K562 (cell line): ENCODE data around the gene ACAP2. TPM values are rescaled to one million over a fixed set of nuclear protein-coding genes. Genes with fewer than 3 reads are reported as not detected.

Source experiments
- BRF2 ChIP-seq: IDR thresholded peaks from 3 replicates; pipeline ENCODE4 v1.6.1; 2011; ENCODE audit warnings: borderline replicate concordance, mild to moderate bottlenecking; ENCODE audit not compliant: insufficient read length, insufficient read depth
- CBX1 ChIP-seq: sonication (generic); IDR thresholded peaks from 2 replicates; pipeline ENCODE4 v1.6.1; 2016; ENCODE audit warnings: antibody characterized with exemption, low read depth, mild to moderate bottlenecking
- CC2D1A ChIP-seq: fragments of 450-650 bp; IDR thresholded peaks from 2 replicates; pipeline ENCODE4 v1.6.1; 2017; ENCODE audit warnings: mild to moderate bottlenecking
- CREB3 ChIP-seq: fragments of 450-650 bp; conservative IDR thresholded peaks from 2 replicates; pipeline ENCODE4 v1.6.1; 2016; ENCODE audit warnings: missing genetic modification characterization, low read depth, mild to moderate bottlenecking, missing compliant biosample characterization, moderate library complexity
- HLTF ChIP-seq: fragments of 450-650 bp; IDR thresholded peaks from 2 replicates; pipeline ENCODE4 v1.6.1; 2016
- JUN ChIP-seq, 2 experiments: sonication (generic) in 1 of 2; formaldehyde crosslinking in 1 of 2; IDR thresholded peaks; 2 replicates each; pipeline versions ENCODE4 v1.6.1 to v1.8.0; 2012 to 2022; ENCODE audit warnings: borderline replicate concordance in 2 of 2, mild to moderate bottlenecking in 2 of 2, improper control_type of control experiment in 1 of 2, low read depth in 1 of 2, low read length in 1 of 2, missing genetic modification reagents in 1 of 2
- JUNB ChIP-seq: fragments of 450-650 bp; formaldehyde crosslinking; conservative IDR thresholded peaks from 2 replicates; pipeline ENCODE4 v1.4.0; 2020; ENCODE audit warnings: mild to moderate bottlenecking
- KLF10 ChIP-seq: fragments of 250-450 bp; sonication (Bioruptor Pico); IDR thresholded peaks from 2 replicates; pipeline ENCODE4 v1.6.1; 2021; ENCODE audit warnings: matching md5 sums
- MCM2 ChIP-seq: fragments of 450-650 bp; IDR thresholded peaks from 2 replicates; pipeline ENCODE4 v1.6.1; 2017; ENCODE audit warnings: low read depth, mild to moderate bottlenecking
- NUFIP1 ChIP-seq: fragments of 450-650 bp; IDR thresholded peaks from 2 replicates; pipeline ENCODE4 v1.6.1; 2018; ENCODE audit not compliant: partially characterized antibody
- OTX1 ChIP-seq: fragments of 450-650 bp; formaldehyde crosslinking; IDR thresholded peaks from 2 replicates; pipeline ENCODE4 v1.4.0; 2022; ENCODE audit warnings: mild to moderate bottlenecking
- RBM25 ChIP-seq: fragments of 200-400 bp; formaldehyde crosslinking; IDR thresholded peaks from 2 replicates; pipeline ENCODE4 v1.6.1; 2018; ENCODE audit warnings: low read length, low read depth, moderate library complexity; ENCODE audit not compliant: severe bottlenecking
- SMARCC2 ChIP-seq: fragments of 450-650 bp; IDR thresholded peaks from 2 replicates; pipeline ENCODE4 v1.6.1; 2017; ENCODE audit warnings: antibody characterized with exemption, moderate library complexity, mild to moderate bottlenecking, low read depth
- SRF ChIP-seq, 2 experiments: fragments of 250-450, 450-650 bp in 1 of 2; sonication (Bioruptor Pico) in 1 of 2; sonication (generic) in 1 of 2; formaldehyde crosslinking; IDR thresholded peaks; 2 replicates each; pipeline versions ENCODE4 v1.5.0 to v1.5.1; 2020 to 2022; ENCODE audit warnings: mild to moderate bottlenecking in 1 of 2, missing genetic modification reagents in 1 of 2
- TCF7L2 ChIP-seq: fragments of 150-350 bp; IDR thresholded peaks from 2 replicates; pipeline ENCODE4 v1.6.1; 2016; ENCODE audit warnings: low read depth, mild to moderate bottlenecking, low read length, moderate library complexity
- TEAD1 ChIP-seq, 2 experiments: fragments of 450-650 bp in 1 of 2; sonication (generic) in 1 of 2; formaldehyde crosslinking; IDR thresholded peaks; 2 replicates each; pipeline versions ENCODE4 v1.4.0 to v1.8.0; 2020 to 2022; ENCODE audit warnings: mild to moderate bottlenecking in 2 of 2, missing genetic modification reagents in 1 of 2
- ZBTB11 ChIP-seq, 3 experiments: fragments of 200-800 bp in 1 of 3; fragments of 250-450 bp in 1 of 3; fragments of 450-650 bp in 1 of 3; sonication (Bioruptor Pico) in 1 of 3; sonication (Bioruptor generic) in 1 of 3; formaldehyde crosslinking in 1 of 3; IDR thresholded peaks; 2 replicates each; pipeline versions ENCODE4 v1.6.1 to v1.8.0; 2016 to 2022; ENCODE audit warnings: mild to moderate bottlenecking in 2 of 3, missing genetic modification characterization in 2 of 3, missing compliant biosample characterization in 1 of 3, moderate library complexity in 1 of 3
- ZNF174 ChIP-seq: fragments of 250-450 bp; sonication (Bioruptor Pico); IDR thresholded peaks from 2 replicates; pipeline ENCODE4 v1.4.0; 2020; ENCODE audit warnings: mild to moderate bottlenecking
- ZNF197 ChIP-seq: fragments of 200-800 bp; sonication (Bioruptor generic); IDR thresholded peaks from 2 replicates; pipeline ENCODE4 v1.6.1; 2016; ENCODE audit warnings: low read depth, missing genetic modification characterization, missing compliant biosample characterization
- ZNF589 ChIP-seq: fragments of 200-800 bp; sonication (Bioruptor generic); IDR thresholded peaks from 2 replicates; pipeline ENCODE4 v1.6.1; 2016; ENCODE audit warnings: low read depth, missing genetic modification characterization, missing compliant biosample characterization
- ZNF778 ChIP-seq: fragments of 450-650 bp; formaldehyde crosslinking; IDR thresholded peaks from 2 replicates; pipeline ENCODE4 v1.4.0; 2020; ENCODE audit warnings: mild to moderate bottlenecking, moderate library complexity
- ZSCAN32 ChIP-seq: fragments of 450-650 bp; formaldehyde crosslinking; IDR thresholded peaks from 2 replicates; pipeline ENCODE4 v1.4.0; 2020; ENCODE audit warnings: mild to moderate bottlenecking, moderate library complexity
- polyA plus RNA-seq, 8 experiments: library from polyadenylated mRNA; depleted of rRNA in 4 of 8; stranded (reverse) in 5 of 8; unstranded in 3 of 8; fragments of >200 nt; fragmentation: Nextera tagmentation in 2 of 8; fragmentation: Illumina TruSeq in 1 of 8; extraction: Ambion mirVana in 2 of 8; extraction: Trizol in 1 of 8; gene quantifications; 2 replicates each; pipeline versions ENCODE4 v1.2.1 to v1.2.3, GENCODE V29; 2011 to 2014; ENCODE audit warnings: inconsistent platforms in 1 of 8, missing spikeins in 1 of 8
- total RNA-seq, 7 experiments: library from RNA; depleted of rRNA in 6 of 7; stranded (reverse); fragments of >200 nt in 6 of 7; fragmentation: Illumina TruSeq in 2 of 7; extraction: Trizol in 2 of 7; gene quantifications; 2 replicates each; pipeline versions ENCODE4 v1.2.1 to v1.2.3, GENCODE V29; 2011 to 2021; ENCODE audit warnings: low replicate concordance in 1 of 7

ACAP2 gene
- total and polyA plus RNA-seq, 9 of the 15 experiments (the other 6 are each of a cell fraction or from before 2014, with no cell fraction given), result 10.6 to 52.7 (median 34.4) TPM

GRCh38 chr3:195259475-195260279, 183.1 kb downstream of the ACAP2 start (continued):
- TF ChIP-seq CREB3 (tag) (no peak), RBM25 (no peak), SRF (CRISPR knock-in tag; IDR thresholded peaks at IDR 0.05) (peak in 1 of 2 experiments; percentile 71; a peak in 2 of 4 replicates), HLTF (no peak), BRF2 (no peak), JUN (IDR thresholded peaks at IDR 0.05; ENCODE audit: borderline replicate concordance, low read depth, low read length) (0 out of 2 replicates have a peak, but pooled peaks have one; percentile 15), JUN (CRISPR knock-in tag; IDR thresholded peaks at IDR 0.05; ENCODE audit: borderline replicate concordance) (no peak), ZNF174 (CRISPR knock-in tag) (no peak), NUFIP1 (no peak), JUNB (no peak), ZNF589 (CRISPR knock-in tag) (peak; percentile 92; the same call in 1 of the 2 replicates), CBX1 (peak; percentile 58; the same call in 1 of the 2 replicates), TEAD1 (CRISPR knock-in tag; IDR thresholded peaks at IDR 0.05) (peak; percentile 4 to 58; a peak in 1 of 4 replicates), ZBTB11 (CRISPR knock-in tag; IDR thresholded peaks at IDR 0.05) (peak in 1 of 3 experiments; percentile 79; a peak in 2 of 6 replicates), MCM2 (no peak), TCF7L2 (no peak), ZNF197 (CRISPR knock-in tag) (no peak), ZSCAN32 (CRISPR knock-in tag) (no peak), CC2D1A (no peak), KLF10 (CRISPR knock-in tag) (0 out of 2 replicates have a peak, but pooled peaks have one; percentile 14), OTX1 (no peak), ZNF778 (no peak), SMARCC2 (no peak)
